Lung (tissue), 12 donors: ENCODE measurements around the gene ALG10B. TPM values are rescaled to one million over a fixed set of nuclear protein-coding genes. Genes with fewer than 3 reads are reported as not detected.
A peak's percentile ranks its signal among the peaks of the same experiment; 100 is the strongest.
"Not testable (repeated sequence)": the region's sequence is repeated elsewhere in the genome, so short reads cannot be mapped to it uniquely, and the experiment has no call there.

Experiments used
- ATAC-seq: fragments of 200-7000 bp; cut with Tn5 transposase; one replicate; pipeline ENCODE4 v1.9.1; 2020; ENCODE audit warnings: moderate number of reproducible peaks; ENCODE audit not compliant: insufficient read depth, low FRiP score
- DNase-seq, 3 donors: peaks; one replicate each; pipeline ENCODE4 v3.0.0-alpha.2; 2013 to 2017
- H3K27ac ChIP-seq, 2 donors: one replicate each; pipeline ENCODE4 v1.5.1; 2013; ENCODE audit warnings: mild to moderate bottlenecking in 2 of 2, moderate library complexity in 2 of 2, control low read depth in 1 of 2, inconsistent platforms in 1 of 2, low read depth in 1 of 2, low read length in 1 of 2
- H3K27me3 ChIP-seq, 3 donors: one replicate each; pipeline ENCODE4 v1.5.1; 2013; ENCODE audit warnings: low read length in 2 of 3; ENCODE audit not compliant: control insufficient read depth in 3 of 3, insufficient read depth in 3 of 3
- H3K36me3 ChIP-seq, 4 donors: one replicate each; pipeline ENCODE4 v1.5.1; 2013; ENCODE audit warnings: low read length in 4 of 4, mild to moderate bottlenecking in 1 of 4, moderate library complexity in 1 of 4; ENCODE audit not compliant: control insufficient read depth in 4 of 4, insufficient read depth in 4 of 4
- H3K4me1 ChIP-seq, 5 donors: one replicate each; pipeline ENCODE4 v1.5.1; 2013; ENCODE audit warnings: low read length in 5 of 5, mild to moderate bottlenecking in 2 of 5, moderate library complexity in 1 of 5; ENCODE audit not compliant: control insufficient read depth in 5 of 5, insufficient read depth in 5 of 5
- H3K4me3 ChIP-seq: one replicate; pipeline ENCODE4 v1.5.1; 2013; ENCODE audit warnings: mild to moderate bottlenecking, control low read depth, moderate library complexity
- H3K9ac ChIP-seq, 2 donors: one replicate each; pipeline ENCODE4 v1.5.1; 2013; ENCODE audit warnings: low read length in 2 of 2, control low read depth in 1 of 2; ENCODE audit not compliant: insufficient read depth in 1 of 2
- H3K9me3 ChIP-seq, 4 donors: one replicate each; pipeline ENCODE4 v1.5.1; 2013; ENCODE audit warnings: low read length in 3 of 4, mild to moderate bottlenecking in 1 of 4, moderate library complexity in 1 of 4; ENCODE audit not compliant: control insufficient read depth in 4 of 4, insufficient read depth in 3 of 4
- CTCF ChIP-seq: IDR thresholded peaks from 2 replicates; pipeline ENCODE4 v1.5.1; 2012; ENCODE audit warnings: mild to moderate bottlenecking; ENCODE audit errors: control extremely low read depth, extremely low read depth
- WGBS, 2 donors: extraction: QIAGEN DNeasy Blood & Tissue Kit; methylation state at CpG; one replicate each; pipeline ENCODE4 v1.1.7; 2013; 5-methylcytosine and 5-hydroxymethylcytosine counted together
- polyA plus RNA-seq, 2 donors: library from polyadenylated mRNA; stranded (reverse); fragments of 200-250 nt; gene quantifications; one replicate each; pipeline ENCODE4 v1.2.1, GENCODE V29; 2013
- total RNA-seq, 2 donors: library from RNA; depleted of rRNA in 1 of 2; stranded (reverse); fragments of >200 nt in 1 of 2; gene quantifications; one replicate each; pipeline ENCODE4 v1.2.1, GENCODE V29; 2014 to 2021
- donor health status: control.
- donor health status: control.
- donor health status: Bipolar disorder and iron deficiency.
- donor health status: healthy.
- donor health status: DM: yes; HTN: yes; CAD: no.

Gene ALG10B
- total and polyA plus RNA-seq, 4 donors = 1.6 to 11.7 (median 6.5) TPM

DNA sequence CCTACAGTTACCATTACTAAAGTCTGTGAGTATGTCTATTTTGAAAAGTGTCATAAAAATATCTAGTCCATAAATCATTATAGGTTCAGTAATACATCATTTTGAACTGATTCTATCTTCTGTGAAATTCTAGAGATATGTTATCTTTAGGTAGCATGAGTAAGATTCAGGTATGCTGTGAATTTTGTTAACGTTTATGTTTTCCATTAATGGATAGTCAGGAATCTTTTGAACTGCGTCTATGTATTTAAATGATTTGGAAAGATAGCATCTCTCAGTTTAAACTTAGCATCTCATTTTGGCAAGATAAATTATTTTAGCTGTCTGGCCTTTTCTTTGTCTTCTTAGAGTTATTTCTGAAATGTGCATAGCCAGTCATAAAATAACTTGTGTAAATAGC is 8.3 kb downstream of the ALG10B start:
- Histone ChIP-seq H3K27me3 (no peaks in the 10 kb centered on the region), H3K4me1 (no peaks in the 10 kb centered on the region), H3K9ac (no peak overlapping the region), H3K36me3 (no peaks in the 10 kb centered on the region), H3K27ac (no peak overlapping the region), H3K9me3 (no peaks in the 10 kb centered on the region), H3K4me3 (no peak overlapping the region)
- no peak for TF ChIP-seq CTCF
- 77% methylated on average over 2 of the region's 2 CpGs for WGBS, 2 donors
- DNase-seq = no peak
- ATAC-seq = no peak

GRCh38 chr12:38327356-38327755 is 10.8 kb downstream of the ALG10B start:
- Histone ChIP-seq H3K9ac (no peak overlapping the region), H3K36me3 (no peaks in the 10 kb centered on the region), H3K4me3 (no peak overlapping the region), H3K4me1 (no peaks in the 10 kb centered on the region), H3K9me3 (no peaks in the 10 kb centered on the region), H3K27ac (no peak overlapping the region), H3K27me3 (no peaks in the 10 kb centered on the region)
- DNase-seq (no peak), ATAC-seq (no peak)
- WGBS, 2 donors = 89 to 93% methylated on average over 3 of the region's 3 CpGs
- no peak for TF ChIP-seq CTCF

GRCh38 chr12:38328306-38328895 is 11.8 kb downstream of the ALG10B start:
- 21 to 32% methylated on average over 6 of the region's 6 CpGs for WGBS, 2 donors
- DNase-seq (peak in 2 of 3 donors; percentile 41 to 48), ATAC-seq (no peak)
- H3K27me3 ChIP-seq = no peaks in the 10 kb centered on the region
- H3K9ac ChIP-seq = no peak overlapping the region
- H3K9me3 ChIP-seq = no peaks in the 10 kb centered on the region
- no peak overlapping the region for H3K4me3 ChIP-seq
- no peak for TF ChIP-seq CTCF
- no peaks in the 10 kb centered on the region for H3K4me1 ChIP-seq
- H3K27ac ChIP-seq = no peak overlapping the region
- no peaks in the 10 kb centered on the region for H3K36me3 ChIP-seq

GRCh38 chr12:38330414-38330813 is 13.8 kb downstream of the ALG10B start:
- not testable (repeated sequence) for H3K36me3 ChIP-seq, H3K9me3 ChIP-seq, ATAC-seq, H3K27ac ChIP-seq, H3K4me1 ChIP-seq, H3K4me3 ChIP-seq, H3K27me3 ChIP-seq, H3K9ac ChIP-seq, DNase-seq
- WGBS, 2 donors = 91 to 92% methylated on average over 24 to 26 of the region's 30 CpGs
